ENCODE data around the gene ENTPD2. TPM values are rescaled to one million over a fixed set of nuclear protein-coding genes. Genes with fewer than 3 reads are reported as not detected.
A peak's percentile ranks its signal among the peaks of the same experiment; 100 is the strongest.

Gene ENTPD2
- total and polyA plus RNA-seq, 11 donors, result 0.50 to 2.9 (median 1.2) TPM

- H3K4me1 ChIP-seq, result peaks cover 5 to 68% (median 25%) of the 10 kb centered on the region in 12 donors
- intact Hi-C loops (cut with DNase I), result loop anchor here in 5 of 10 donors (2.0 to 10.0 kb wide), 4 partner anchors 37 to 144 kb away; partner anchors contain the start of genes C8G (in 1 of the 5), PAXX (in 1 of the 5) and TRAF2 (in 1 of the 5)
- DNase-seq (peak; percentile 73 to 91 (median 82)), ATAC-seq (peak; percentile 28 to 76 (median 70))
- H3K27me3 ChIP-seq, result no peaks in the 10 kb centered on the region
- 23 to 44% (median 33%) methylated on average over 13 to 19 of the region's 19 CpGs for WGBS, 4 donors
- no peaks in the 10 kb centered on the region for H3K36me3 ChIP-seq
- H3K4me3 ChIP-seq, result peak overlapping the region in 11 of 12 donors; percentile 45 to 79 (median 67)
- no peak for TF ChIP-seq POLR2A (IDR thresholded peaks at IDR 0.05)
- TF ChIP-seq CTCF (IDR thresholded peaks at IDR 0.05), result peak; percentile 74 to 96 (median 90)
- H3K9me3 ChIP-seq, result no peaks in the 10 kb centered on the region
- H3K27ac ChIP-seq, result peak overlapping the region in 1 of 12 donors; percentile 87
These were observed 24.6 kb downstream of the ENTPD2 start for GRCh38 chr9:137029058-137029936.

GRCh38 chr9:137028263-137029057 lies 25.4 kb downstream of the ENTPD2 start:
- intact Hi-C loops (cut with DNase I), result loop anchor here in 5 of 10 donors (2.0 to 10.0 kb wide), 4 partner anchors 36 to 144 kb away; partner anchors contain the start of genes C8G (in 1 of the 5), PAXX (in 1 of the 5) and TRAF2 (in 1 of the 5)
- H3K27ac ChIP-seq, result peak overlapping the region in 9 of 12 donors; percentile 32 to 87 (median 65)
- 1 to 2% (median 1%) methylated on average over 33 to 98 of the region's 98 CpGs for WGBS, 4 donors

More at GRCh38 chr9:137028263-137029057, 25.4 kb downstream of the ENTPD2 start:
- TF ChIP-seq CTCF (IDR thresholded peaks at IDR 0.05) (peak in 3 of 12 donors; percentile 4 to 22 (median 19)), POLR2A (IDR thresholded peaks at IDR 0.05) (no peak)
- DNase-seq (peak; percentile 72 to 85 (median 78)), ATAC-seq (peak in 3 of 4 donors; percentile 31 to 65 (median 47))
- H3K27me3 ChIP-seq, result no peaks in the 10 kb centered on the region
- H3K36me3 ChIP-seq, result no peaks in the 10 kb centered on the region
- H3K4me1 ChIP-seq, result peaks cover 5 to 66% (median 25%) of the 10 kb centered on the region in 12 donors
- H3K4me3 ChIP-seq, result peak overlapping the region; percentile 45 to 79 (median 66)
- no peaks in the 10 kb centered on the region for H3K9me3 ChIP-seq
